Kidney capillary endothelial cell (primary cell): ENCODE results near the gene MTURN.
A peak's percentile ranks its signal among the peaks of the same experiment; 100 is the strongest.
"Not testable (repeated sequence)": the region's sequence is repeated elsewhere in the genome, so short reads cannot be mapped to it uniquely, and the experiment has no call there.

ENCODE experiments used
- DNase-seq: peaks from one replicate; pipeline ENCODE4 v3.0.0-alpha.2; 2018; ENCODE audit warnings: low spot score

MTURN gene

GRCh38 chr7:30181211-30181610, 46.4 kb downstream of the MTURN start:
- no peak for DNase-seq

GRCh38 chr7:30181736-30182522, 47.1 kb downstream of the MTURN start:
- no peak for DNase-seq

GRCh38 chr7:30182814-30183213, 48.0 kb downstream of the MTURN start:
- DNase-seq = no peak

- no peak for DNase-seq
Observed at GRCh38 chr7:30183749-30184369, 49.1 kb downstream of the MTURN start.

- no peak for DNase-seq
Observed at GRCh38 chr7:30184791-30185487, 50.2 kb downstream of the MTURN start.

GRCh38 chr7:30185496-30185895, 50.7 kb downstream of the MTURN start:
- no peak for DNase-seq

GRCh38 chr7:30186725-30187124, 51.9 kb downstream of the MTURN start:
- no peak for DNase-seq

GRCh38 chr7:30187513-30187912, 52.7 kb downstream of the MTURN start:
- DNase-seq = no peak

- DNase-seq = not testable (repeated sequence)
Observed at GRCh38 chr7:30188381-30188780, 53.6 kb downstream of the MTURN start.

GRCh38 chr7:30188811-30189210, 54.0 kb downstream of the MTURN start:
- no peak for DNase-seq

- no peak for DNase-seq
Observed at GRCh38 chr7:30191809-30192208, 57.0 kb downstream of the MTURN start.

GRCh38 chr7:30193336-30193943, 58.7 kb downstream of the MTURN start:
- no peak for DNase-seq

GRCh38 chr7:30196408-30196807, 61.6 kb downstream of the MTURN start:
- no peak for DNase-seq

- no peak for DNase-seq
Observed at GRCh38 chr7:30197438-30197837, 62.7 kb downstream of the MTURN start.

GRCh38 chr7:30199271-30199670, 64.5 kb downstream of the MTURN start:
- no peak for DNase-seq

GRCh38 chr7:30200591-30200990, 65.8 kb downstream of the MTURN start:
- DNase-seq = no peak

GRCh38 chr7:30201161-30201666, 66.4 kb downstream of the MTURN start:
- no peak for DNase-seq

- no peak for DNase-seq
Observed at GRCh38 chr7:30201921-30202320, 67.1 kb downstream of the MTURN start.

GRCh38 chr7:30202671-30203070, 67.9 kb downstream of the MTURN start:
- DNase-seq = no peak

- DNase-seq = peak; percentile 72
Observed at GRCh38 chr7:30206491-30206890, 71.7 kb downstream of the MTURN start.

- no peak for DNase-seq
Observed at GRCh38 chr7:30206942-30207341, 72.2 kb downstream of the MTURN start.

- DNase-seq = no peak
Observed at GRCh38 chr7:30207376-30207775, 72.6 kb downstream of the MTURN start.
